Stimulated activated CD4-positive, alpha-beta T cell treated with anti-CD3 and anti-CD28 coated beads, Interleukin-4, amount 100 ng/mL, for 1 hour (primary cell): ENCODE data around the gene ACCS.
A peak's percentile ranks its signal among the peaks of the same experiment; 100 is the strongest.

Source experiments
- DNase-seq: peaks from one replicate; pipeline ENCODE4 v3.0.0-alpha.2; 2020

The ACCS gene

DNA sequence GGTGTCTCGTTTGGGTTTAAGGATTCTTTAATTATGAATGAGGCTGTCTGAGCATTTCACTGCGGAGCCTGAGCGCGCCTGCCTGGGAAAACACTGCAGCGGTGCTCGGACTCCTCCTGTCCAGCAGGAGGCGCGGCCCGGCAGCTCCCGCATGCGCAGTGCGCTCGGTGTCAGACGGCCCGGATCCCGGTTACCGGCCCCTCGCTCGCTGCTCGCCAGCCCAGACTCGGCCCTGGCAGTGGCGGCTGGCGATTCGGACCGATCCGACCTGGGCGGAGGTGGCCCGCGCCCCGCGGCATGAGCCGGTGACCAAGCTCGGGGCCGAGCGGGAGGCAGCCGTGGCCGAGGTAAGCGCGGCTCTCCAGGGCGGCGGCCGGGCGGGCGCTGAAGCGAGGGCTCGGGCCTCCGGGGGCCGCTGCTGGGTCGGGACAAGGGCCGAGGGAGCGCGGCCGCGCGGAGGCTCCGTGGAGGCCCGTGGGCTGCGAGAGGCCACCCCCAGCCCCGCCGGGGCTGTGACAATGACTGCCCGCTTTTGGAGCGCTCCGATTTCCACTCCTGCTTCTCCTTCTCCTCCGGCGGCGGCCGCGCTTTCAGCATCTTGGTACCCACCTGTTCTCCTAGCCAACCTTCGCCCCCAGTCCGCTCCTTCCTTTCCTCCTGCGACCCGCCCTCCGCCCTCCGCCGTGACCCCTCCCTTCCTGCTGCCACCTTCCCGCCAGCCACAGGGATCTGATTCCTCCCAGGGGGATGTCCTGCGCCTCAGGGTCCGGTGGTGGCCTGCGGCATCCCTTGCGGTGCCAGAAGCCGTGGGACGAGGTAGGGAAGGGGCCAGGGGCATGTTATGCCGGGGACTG, 29.7 kb downstream of the ACCS start, which contains the start of gene EXT2:
Gene EXT2 (plus strand): TSS at position 173 of the 854 bp plus-strand sequence. CDS start 12,035 bp downstream, outside the sequence.
- DNase-seq, result peak; percentile 85

DNA sequence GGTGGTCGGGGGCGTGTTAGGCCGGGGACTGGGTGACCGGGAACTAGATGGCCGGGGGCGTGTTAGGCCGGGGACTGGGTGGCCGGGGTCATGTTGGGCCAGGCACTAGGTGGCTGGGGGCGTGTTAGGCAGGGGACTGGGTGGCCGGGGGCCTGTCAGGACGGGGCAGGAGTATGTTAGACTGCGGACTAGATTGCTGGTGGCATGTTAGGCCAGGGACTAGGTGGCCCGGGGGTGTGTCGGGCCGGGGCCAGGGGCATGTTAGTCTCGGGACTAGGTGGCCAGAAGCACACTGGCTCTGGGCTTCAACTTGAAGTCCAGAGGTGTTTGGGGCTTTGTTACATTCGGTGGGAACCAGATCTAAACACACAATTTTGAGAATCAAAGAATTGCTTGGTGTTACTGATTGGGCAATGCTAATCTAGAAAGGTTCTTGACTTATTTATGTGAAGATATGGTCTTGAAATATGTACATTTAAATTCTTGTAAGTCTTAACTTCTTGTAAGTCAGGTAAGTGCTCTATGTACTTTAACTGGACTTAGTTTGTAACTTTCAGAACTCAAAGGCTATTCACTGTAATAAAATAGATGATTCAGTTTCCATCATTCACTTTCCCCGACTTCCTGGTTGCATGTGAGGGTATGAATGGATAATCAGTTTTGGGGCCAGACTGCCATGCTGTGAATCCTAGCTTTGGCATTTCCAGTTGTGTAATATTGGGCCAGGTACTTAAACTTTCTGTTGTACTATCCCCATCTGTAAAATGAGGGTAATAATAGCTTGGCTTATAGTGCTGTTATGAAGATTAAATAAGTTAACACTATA, 30.5 kb downstream of the ACCS start:
- DNase-seq, result peak; percentile 4

DNA sequence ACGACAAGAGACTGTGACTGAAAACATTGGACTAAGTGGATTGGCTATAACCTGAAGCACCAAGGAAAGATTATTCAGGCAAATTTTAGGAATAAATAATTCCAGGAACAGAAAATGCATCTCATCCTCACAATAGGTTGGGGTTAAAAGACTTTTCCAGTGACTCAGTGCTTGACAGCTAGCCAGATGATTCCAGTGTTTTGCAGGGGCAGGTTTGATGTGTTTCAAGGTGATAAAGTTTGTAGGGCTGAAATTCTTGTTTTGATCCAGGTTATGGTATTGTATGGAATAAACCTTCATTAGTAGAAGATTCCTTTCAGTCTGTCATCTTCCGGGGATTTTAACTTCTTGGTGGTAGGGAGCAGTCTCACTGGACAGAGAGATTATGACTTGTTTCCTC, 31.8 kb downstream of the ACCS start:
- no peak for DNase-seq

DNA sequence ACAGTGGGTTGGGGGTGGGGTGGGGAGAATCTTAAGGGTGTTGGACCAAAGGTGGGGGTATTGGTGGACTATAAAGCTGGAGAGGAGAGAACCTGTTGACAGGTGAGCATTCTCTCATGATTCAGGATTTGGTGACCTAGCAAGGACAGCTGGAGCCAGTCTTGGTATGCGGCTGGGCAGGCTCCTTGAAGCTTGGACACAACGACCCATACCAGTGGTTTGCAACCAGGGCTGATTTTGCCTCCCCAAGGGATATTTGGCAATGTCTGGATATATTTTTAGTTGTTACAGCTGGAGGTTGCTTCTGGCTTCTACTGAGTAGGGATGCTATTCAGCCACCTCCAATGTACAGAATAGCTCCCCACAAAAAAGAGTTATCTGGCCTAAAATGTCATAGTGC, 35.0 kb downstream of the ACCS start:
- DNase-seq, result no peak

DNA sequence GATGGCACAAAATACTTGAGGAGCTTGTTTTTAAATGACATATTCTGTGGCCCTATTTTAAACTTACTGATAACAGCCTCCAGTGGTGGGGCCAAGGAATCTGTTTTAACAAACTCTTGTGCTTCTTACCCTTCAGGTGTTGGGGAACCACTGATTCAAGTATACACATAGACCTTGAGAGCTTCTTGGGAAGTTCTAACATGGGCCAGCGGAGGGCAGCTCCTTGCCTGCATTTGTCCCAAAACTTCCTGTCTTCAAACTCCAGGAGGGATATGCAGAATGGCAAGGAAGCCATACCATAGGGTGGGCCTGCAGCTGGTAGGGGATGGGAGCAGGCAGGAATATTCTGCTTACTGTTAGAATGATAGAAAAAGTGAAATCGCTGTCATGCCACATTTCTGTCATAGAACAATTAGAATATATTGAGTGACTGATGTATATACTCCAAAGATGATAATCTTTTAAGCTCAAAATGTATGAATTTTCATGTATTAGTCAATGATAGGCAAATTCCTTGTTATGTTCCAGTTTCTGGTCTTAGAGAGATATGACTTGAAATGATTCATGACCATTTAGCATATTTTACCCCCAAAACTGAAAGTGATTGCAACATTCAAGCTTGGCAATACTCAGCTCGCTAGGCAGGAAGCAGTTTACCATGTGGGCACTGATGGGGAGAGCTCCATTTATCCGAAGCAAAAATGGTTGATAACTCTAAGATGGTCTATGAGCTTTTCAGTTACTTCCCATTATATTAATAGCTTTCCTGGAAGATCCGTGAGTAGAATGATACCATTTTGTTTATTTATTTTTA, 38.6 kb downstream of the ACCS start:
- DNase-seq, result no peak

DNA sequence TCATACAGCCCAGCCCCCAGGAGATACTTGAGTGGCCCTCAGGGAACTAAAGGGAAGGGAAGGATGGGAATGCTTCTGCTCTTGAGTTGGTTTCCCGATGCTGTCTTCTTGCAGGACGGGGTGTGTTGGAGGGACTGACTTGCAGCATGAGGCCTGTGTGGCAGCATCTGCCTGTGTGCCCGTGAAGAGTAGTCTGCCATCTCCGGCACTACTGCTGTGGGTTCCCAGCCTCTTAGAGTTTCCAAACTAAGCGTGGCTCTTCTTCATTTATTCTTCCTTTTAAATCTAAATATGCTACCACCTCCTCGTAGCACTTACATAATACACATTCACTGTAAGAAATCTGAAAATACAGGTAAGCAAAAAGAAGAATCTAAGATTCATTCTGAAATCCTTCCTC, 42.2 kb downstream of the ACCS start:
- DNase-seq, result no peak

DNA sequence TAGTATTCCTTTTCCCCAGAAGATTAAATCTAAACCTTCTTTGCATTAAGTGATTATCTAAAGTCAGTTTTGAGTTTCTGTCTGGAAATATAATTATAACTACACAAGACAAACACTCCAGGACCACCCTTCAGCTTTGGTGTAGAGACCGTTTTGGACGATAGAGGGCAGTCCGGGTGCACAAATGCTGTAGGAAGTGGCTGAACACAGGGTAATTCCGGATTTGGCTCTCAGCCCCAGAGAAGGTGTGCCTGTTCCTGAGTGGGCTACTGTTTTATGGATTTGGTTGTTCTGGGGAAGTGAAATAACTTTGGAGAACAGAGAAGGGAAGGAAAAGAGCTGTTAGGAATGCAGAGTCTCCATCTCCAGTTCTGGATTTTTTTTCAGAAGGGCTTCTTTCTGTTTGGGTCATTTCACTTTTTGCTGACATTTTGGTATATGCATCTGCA, 44.2 kb downstream of the ACCS start:
- peak; percentile 49 for DNase-seq

DNA sequence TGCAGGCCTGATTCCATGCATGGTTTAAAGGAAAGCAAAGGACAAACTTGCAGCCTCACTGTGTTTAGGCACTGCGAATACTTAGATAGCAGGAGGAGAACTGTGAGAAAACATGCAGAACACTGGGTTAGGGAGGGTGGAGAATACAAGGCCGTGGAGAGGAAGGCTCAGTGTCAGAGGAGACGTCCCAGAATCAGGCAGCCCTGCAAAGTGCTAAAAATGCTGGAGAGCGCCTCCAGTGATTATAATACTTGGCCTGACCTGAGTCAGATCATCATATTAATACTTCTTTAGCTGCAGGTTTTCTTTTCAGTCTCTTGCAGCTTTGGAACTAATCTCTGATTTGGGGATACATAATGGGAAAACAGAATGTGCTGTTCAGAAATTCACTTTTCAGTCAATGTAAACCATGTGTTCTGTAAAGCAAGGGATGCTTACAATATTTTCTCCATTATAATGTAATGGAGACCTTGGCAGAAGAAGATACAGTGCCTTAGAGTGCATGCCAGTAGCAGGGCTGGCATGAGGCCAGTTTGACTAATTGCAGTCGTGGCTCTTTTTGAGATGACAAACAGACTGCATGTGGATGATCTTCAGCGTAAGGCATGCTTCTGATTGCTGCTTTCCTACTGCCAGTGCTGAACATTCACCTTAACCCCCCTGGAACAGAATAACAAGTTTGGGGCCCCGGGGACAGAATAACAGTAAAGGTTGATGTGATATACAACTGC, 46.2 kb downstream of the ACCS start:
- DNase-seq, result no peak

DNA sequence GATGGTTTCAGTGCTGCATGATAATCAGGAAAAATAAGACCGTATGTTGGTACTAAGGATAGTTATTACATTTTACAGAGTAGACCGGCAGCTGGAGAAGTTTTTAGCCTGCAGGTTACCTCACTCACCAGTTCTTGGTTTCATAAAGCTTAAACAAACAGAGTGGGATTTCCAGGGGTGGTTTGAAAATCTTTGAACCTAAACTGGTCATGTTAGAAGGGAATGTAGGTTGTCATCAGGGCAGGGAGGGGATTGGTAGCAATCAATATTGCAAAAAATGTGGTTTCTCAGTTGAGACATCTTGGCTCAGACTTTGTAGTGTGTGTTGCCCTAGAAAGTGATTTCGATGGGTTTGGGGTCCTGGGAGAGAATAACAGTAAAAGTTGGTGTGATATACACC, 46.9 kb downstream of the ACCS start:
- DNase-seq, result no peak

DNA sequence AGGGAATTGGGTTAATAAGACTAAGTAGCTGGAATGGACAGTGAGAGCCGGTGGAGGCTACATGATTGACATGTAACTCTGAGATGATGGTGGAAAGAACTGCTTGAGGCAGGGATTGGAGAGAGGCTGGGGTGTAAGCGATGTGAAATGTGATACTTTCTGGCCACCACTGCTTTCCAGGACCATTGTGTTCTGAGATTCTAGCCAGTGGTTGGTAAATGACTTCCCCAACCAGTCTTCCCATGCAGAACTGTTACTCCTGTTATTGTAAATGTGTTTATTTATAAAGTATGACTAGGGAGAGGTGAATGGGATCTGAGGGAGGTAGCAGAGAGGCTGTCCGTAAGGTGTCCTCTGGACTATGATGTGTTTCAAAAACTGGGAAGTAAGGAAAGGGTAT, 47.5 kb downstream of the ACCS start:
- DNase-seq, result no peak

DNA sequence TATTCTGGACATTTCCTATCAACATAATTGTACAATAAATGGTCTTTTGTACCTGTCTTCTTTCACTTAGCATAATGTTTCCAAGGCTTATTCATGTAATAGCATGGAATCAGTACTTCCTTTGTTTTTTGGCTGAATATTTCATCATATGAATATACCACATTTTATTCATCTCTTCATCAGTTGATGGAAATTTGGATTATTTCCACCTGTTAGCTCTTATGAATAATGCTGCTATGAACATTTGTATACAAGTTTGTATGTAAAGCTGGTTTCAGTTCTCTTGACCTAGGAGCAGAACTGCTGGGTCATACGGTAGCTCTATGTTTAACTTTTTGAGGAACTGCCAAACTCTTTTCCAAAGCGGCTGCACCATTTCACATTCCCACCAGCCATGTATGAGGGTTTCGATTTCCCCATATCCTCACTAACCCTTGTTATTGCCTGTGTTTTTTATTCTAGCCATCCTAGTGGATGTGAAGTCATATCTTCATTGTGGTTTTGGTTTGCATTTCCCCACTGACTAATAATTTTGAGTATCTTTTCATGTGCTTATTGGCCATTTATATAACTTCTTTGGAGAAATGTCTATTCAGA, 50.3 kb downstream of the ACCS start:
- no peak for DNase-seq

DNA sequence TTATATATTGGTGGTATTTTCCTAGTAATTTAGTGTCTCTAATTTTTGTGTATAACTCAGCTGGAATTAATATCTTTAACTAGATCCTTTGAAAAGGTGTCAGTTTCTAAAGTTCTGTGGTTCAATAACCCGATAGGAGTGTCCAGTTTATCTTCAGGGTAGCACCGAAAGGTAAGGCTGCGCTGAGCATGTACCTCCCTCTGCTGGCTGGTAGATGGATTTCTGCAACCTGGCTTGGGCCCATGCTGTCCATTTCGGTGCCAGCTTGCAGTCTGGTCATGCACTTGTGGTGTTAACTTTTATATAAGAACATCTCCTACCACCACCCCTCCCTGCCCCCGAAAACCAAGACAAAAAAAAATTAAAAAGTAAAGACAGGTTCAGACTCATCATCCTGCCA, 54.1 kb downstream of the ACCS start:
- DNase-seq, result no peak

DNA sequence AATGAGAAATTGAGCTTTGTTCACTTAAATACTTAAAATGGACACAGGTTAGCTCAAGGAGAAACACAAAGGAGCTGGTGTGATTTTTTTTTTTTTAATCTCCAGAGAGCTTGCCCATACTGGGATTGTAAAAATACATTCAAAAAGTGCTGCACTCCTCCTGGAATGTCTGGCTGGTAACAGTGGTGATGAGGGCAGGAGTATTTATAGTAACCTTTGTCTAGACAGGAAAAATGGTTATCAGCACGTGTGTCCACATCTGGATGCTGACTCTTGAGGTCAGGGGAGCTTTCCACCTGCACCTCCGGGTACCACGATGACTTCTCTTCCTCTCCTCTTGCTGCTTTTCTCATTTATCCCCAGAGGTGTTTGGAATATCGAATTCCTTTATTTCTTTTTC, 59.5 kb downstream of the ACCS start:
- no peak for DNase-seq

DNA sequence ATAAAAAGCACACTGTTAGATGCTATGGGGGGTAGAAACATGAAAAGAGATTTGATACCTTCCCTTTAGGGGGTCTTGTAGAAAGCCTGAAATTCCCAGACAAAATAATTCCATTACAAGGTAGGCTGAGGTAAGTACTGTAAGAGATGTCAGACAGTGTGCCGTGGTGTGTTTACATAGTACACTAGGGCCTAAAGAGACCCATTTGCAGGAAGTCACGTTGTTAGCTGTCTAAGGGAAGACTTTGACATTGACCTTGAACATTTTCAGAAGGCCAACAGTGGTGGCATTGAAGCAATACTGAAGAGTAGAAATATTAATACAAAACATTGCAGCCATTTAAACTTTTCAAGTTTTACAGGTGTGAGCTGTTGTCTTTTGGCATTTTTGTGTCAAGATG, 60.2 kb downstream of the ACCS start:
- DNase-seq, result no peak

DNA sequence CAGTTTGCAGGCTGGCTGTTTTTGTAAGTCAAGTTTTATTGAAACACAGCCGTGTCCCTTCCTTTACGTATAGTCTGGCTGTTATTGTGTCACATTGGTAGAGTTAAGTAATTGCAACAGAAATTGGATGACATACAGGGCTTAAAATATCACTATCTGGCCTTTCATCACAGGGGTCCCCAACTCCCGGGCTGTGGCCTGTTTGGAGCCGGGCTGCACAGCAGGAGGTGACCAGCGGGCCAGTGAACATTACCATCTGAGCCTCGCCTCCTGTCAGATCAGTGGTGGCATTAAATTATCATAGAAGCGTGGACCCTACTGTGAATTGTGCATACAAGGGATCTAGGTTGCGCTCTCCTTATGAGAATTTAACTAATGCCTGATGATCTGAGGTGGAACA, 61.1 kb downstream of the ACCS start:
- DNase-seq, result no peak

DNA sequence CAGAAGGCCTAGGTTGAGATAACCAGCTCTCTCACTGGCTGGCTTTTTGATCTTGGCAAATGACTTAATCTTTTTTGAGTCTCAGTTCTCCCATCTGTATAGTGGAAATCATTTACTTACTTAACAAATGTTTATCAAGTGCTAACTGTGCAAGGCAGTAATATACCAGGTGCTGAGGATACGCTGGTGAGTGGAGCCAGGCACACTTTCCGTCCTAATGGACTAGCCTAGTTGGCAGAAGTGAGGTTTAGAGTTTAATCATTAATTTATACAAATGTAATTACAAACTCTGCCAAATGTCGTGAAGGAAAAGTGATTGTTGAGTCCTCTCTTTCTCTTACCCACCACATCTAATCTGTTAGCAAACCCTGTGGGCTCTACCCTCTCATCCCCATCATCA, 62.7 kb downstream of the ACCS start:
- DNase-seq, result no peak

DNA sequence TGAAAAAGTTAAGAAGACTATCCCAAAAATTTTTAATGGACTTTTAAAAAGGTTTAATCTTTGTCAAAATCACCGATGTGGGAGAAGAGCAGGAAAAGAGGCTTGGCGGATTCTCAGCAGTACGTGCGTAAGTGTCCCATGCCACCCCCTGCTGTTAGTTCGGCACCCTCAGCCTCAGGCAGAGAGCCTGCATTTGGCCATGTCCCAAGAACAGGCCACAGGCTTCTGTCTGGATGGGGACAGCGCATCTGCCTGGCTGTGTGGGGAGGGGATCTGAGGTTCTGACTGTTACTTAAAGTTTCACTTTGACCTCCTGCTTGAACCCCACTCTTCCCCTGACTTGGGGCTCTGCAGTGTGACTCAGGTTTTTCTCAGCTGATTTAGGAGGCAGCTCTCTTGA, 64.7 kb downstream of the ACCS start:
- no peak for DNase-seq

DNA sequence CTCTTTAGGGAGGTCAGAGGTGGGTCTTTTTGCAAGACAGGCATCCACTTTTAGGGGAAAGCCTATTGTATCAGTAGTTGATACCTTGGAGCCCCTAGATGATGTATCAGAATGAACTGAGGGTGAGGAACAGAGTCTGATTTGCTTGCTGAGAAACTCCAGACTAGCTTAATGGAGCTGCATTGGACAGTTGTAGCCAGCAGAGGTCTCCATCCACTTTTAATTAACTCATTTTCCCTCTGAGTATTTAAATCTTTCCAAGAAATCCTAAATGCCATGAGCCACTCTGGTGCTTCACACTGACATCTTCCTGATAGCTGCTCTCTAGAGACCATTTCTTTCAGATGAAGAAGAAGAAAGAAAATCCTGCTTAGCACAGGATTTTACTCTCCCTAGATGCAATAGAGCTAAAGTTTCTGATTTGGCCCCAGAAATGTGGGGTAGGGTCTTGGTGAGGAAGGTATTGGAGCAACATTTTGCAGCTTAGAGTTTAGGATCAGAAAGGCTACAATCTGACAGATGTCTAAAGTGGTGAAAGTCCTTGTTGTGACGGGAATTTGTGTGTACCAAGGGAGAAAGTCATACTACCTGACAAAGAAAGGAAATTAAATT, 67.4 kb downstream of the ACCS start:
- DNase-seq, result no peak
